Mesendoderm (in vitro differentiated cells): ENCODE measurements around the gene MRPL16.

Experiments used
- DNase-seq: peaks from one replicate; pipeline ENCODE4 v3.0.0; 2013
- H2AK5ac ChIP-seq: 2 replicates; pipeline ENCODE4 v1.6.1; 2013; ENCODE audit warnings: low read length, inconsistent platforms
- H2BK120ac ChIP-seq: 2 replicates; pipeline ENCODE4 v1.6.1; 2013; ENCODE audit warnings: low read depth, mild to moderate bottlenecking, low read length, moderate library complexity, mixed read lengths
- H2BK15ac ChIP-seq: replicated peaks from 2 replicates; pipeline ENCODE4 v1.6.1; 2013; ENCODE audit warnings: low read depth, mild to moderate bottlenecking, moderate library complexity
- H2BK5ac ChIP-seq: 2 replicates; pipeline ENCODE4 v1.6.1; 2013; ENCODE audit warnings: low read length, inconsistent platforms
- H3K18ac ChIP-seq: 2 replicates; pipeline ENCODE4 v1.6.1; 2013; ENCODE audit warnings: mild to moderate bottlenecking, low read length, mixed read lengths
- H3K23ac ChIP-seq: one replicate; pipeline ENCODE4 v1.6.1; 2013; ENCODE audit warnings: low read length
- H3K27ac ChIP-seq: 2 replicates; pipeline ENCODE4 v1.5.1; 2013; ENCODE audit warnings: low read depth, mild to moderate bottlenecking, inconsistent platforms, low read length, moderate library complexity
- H3K27me3 ChIP-seq: 2 replicates; pipeline ENCODE4 v1.6.1; 2013; ENCODE audit warnings: low read length, control low read depth, mild to moderate bottlenecking, inconsistent platforms; ENCODE audit not compliant: insufficient read depth, poor library complexity
- H3K36me3 ChIP-seq: 2 replicates; pipeline ENCODE4 v1.6.1; 2013; ENCODE audit warnings: low read length, inconsistent platforms; ENCODE audit not compliant: control insufficient read depth, insufficient read depth
- H3K4ac ChIP-seq: one replicate; pipeline ENCODE4 v1.6.1; 2013; ENCODE audit warnings: low read depth, mild to moderate bottlenecking, low read length, moderate library complexity
- H3K4me1 ChIP-seq: 2 replicates; pipeline ENCODE4 v1.6.1; 2013; ENCODE audit warnings: low read depth, low read length, inconsistent platforms; ENCODE audit not compliant: control insufficient read depth
- H3K4me2 ChIP-seq: 2 replicates; pipeline ENCODE4 v1.6.1; 2013; ENCODE audit warnings: low read length
- H3K4me3 ChIP-seq: 2 replicates; pipeline ENCODE4 v1.5.1; 2013; ENCODE audit warnings: mild to moderate bottlenecking, low read length
- H3K56ac ChIP-seq: one replicate; pipeline ENCODE4 v1.6.1; 2013; ENCODE audit warnings: low read length
- H3K79me1 ChIP-seq: 2 replicates; pipeline ENCODE4 v1.6.1; 2013; ENCODE audit warnings: low read length, inconsistent platforms
- H3K79me2 ChIP-seq: 2 replicates; pipeline ENCODE4 v1.6.1; 2013; ENCODE audit warnings: mild to moderate bottlenecking, low read length; ENCODE audit not compliant: control insufficient read depth, insufficient read depth
- H3K9ac ChIP-seq: 2 replicates; pipeline ENCODE4 v1.6.1; 2013; ENCODE audit warnings: low read length, inconsistent platforms
- H4K5ac ChIP-seq: one replicate; pipeline ENCODE4 v1.6.1; 2013; ENCODE audit warnings: low read length
- H4K8ac ChIP-seq: one replicate; pipeline ENCODE4 v1.6.1; 2013; ENCODE audit warnings: low read depth, mild to moderate bottlenecking, control low read depth, low read length, moderate library complexity
- WGBS: extraction: QIAGEN DNeasy Blood & Tissue Kit; methylation state at CpG from one replicate; pipeline ENCODE4 v1.1.7; 2013; ENCODE audit warnings: low lambda C conversion rate, missing lambda C conversion rate; ENCODE audit not compliant: insufficient coverage; ENCODE audit errors: extremely low coverage; 5-methylcytosine and 5-hydroxymethylcytosine counted together

The MRPL16 gene

DNA sequence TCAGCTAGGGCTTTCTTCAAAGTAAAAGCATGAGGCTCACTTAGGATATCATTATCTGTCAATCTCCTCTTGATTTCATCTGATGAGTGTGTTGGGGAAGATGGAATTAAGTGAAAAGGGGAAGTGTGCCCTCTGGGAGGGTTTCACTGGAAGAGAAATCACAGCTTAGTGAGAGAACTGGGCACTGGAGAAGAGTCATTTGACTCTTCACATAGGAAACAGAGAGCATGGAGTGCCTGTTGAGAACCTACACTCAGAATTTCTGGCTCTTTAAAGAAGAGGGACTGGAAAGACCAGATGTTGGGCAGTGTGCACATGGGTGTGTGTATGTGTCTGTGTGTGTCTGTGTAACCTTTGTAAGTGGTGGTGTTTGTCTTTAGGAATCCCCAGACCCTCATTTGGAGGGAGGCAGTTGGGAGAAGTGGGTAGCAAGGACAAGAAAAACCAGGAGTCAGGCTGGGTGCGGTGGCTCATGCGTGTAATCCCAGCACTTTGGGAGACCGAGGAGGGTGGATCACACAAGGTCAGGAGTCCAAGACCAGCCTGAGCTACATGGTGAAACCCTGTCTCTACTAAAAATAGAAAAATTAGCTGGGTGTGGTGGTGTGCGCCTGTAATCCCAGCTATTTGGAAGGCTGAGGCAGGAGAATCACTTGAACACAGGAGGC lies 45.4 kb downstream of the MRPL16 start:
- H4K8ac ChIP-seq: no peak overlapping the region
- WGBS: no CpG with 5 or more reads among the region's 4 CpGs

GRCh38 chr11:59761993-59762392 lies 48.6 kb downstream of the MRPL16 start:
- Histone ChIP-seq H3K4me2 (no peak overlapping the region), H3K79me2 (peaks cover 54% of the 10 kb centered on the region), H4K5ac (no peak overlapping the region), H3K4me1 (peaks cover 2% of the 10 kb centered on the region), H3K4me3 (no peak overlapping the region), H3K27ac (no peak overlapping the region), H3K4ac (no peak overlapping the region), H3K23ac (no peak overlapping the region), H2BK120ac (no peak overlapping the region), H2BK15ac (no peak overlapping the region), H3K27me3 (no peaks in the 10 kb centered on the region), H4K8ac (no peak overlapping the region), H2BK5ac (no peak overlapping the region), H3K56ac (no peak overlapping the region), H3K79me1 (peaks cover 46% of the 10 kb centered on the region), H3K36me3 (no peaks in the 10 kb centered on the region), H3K18ac (no peak overlapping the region), H3K9ac (no peak overlapping the region), H2AK5ac (no peak overlapping the region)
- WGBS: no CpG with 5 or more reads among the region's 6 CpGs
- no peak for DNase-seq

More for the DNA sequence above, 45.4 kb downstream of the MRPL16 start:
- Histone ChIP-seq H2BK15ac (no peak overlapping the region), H3K79me2 (peaks cover 50% of the 10 kb centered on the region), H3K4me3 (no peak overlapping the region), H3K27me3 (no peaks in the 10 kb centered on the region), H2AK5ac (no peak overlapping the region), H4K5ac (no peak overlapping the region), H3K23ac (no peak overlapping the region), H3K4me2 (no peak overlapping the region), H3K18ac (no peak overlapping the region), H3K56ac (no peak overlapping the region), H3K4ac (no peak overlapping the region), H2BK120ac (no peak overlapping the region), H2BK5ac (no peak overlapping the region), H3K36me3 (no peaks in the 10 kb centered on the region), H3K27ac (no peak overlapping the region), H3K79me1 (peaks cover 54% of the 10 kb centered on the region), H3K4me1 (peaks cover 2% of the 10 kb centered on the region), H3K9ac (no peak overlapping the region)
- DNase-seq: no peak

DNA sequence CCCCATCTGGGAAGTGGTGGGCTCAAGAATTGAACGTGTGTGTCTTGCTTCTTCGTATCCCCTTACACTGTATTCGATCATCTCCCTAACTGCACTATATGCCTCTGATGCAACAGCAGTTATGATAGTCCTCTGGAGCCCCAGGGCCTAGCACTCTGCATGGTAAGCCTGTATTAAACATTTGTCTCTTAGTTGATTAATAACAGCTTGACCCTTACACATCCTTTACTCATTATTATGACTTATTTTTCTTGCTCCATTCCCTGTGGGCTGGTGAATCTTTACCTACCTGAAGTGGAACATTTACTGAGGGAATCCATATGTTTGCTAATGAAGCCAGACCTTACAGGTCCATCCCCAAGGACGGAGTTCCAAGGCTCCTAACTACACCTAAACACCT lies 49.8 kb downstream of the MRPL16 start:
- no peak overlapping the region for H2BK120ac ChIP-seq
- peaks cover 5% of the 10 kb centered on the region for H3K4me1 ChIP-seq
- peaks cover 47% of the 10 kb centered on the region for H3K79me1 ChIP-seq
- H3K9ac ChIP-seq: no peak overlapping the region
- no CpG with 5 or more reads among the region's 4 CpGs for WGBS
- no peak overlapping the region for H3K4me3 ChIP-seq
- no peak overlapping the region for H3K23ac ChIP-seq
- H3K4me2 ChIP-seq: no peak overlapping the region
- peaks cover 61% of the 10 kb centered on the region for H3K79me2 ChIP-seq
- H3K18ac ChIP-seq: no peak overlapping the region
- no peak overlapping the region for H2BK5ac ChIP-seq
- no peak overlapping the region for H3K4ac ChIP-seq
- no peak for DNase-seq
- no peaks in the 10 kb centered on the region for H3K36me3 ChIP-seq
- no peak overlapping the region for H2BK15ac ChIP-seq
- no peak overlapping the region for H4K8ac ChIP-seq
- no peaks in the 10 kb centered on the region for H3K27me3 ChIP-seq
- H4K5ac ChIP-seq: no peak overlapping the region
- no peak overlapping the region for H3K56ac ChIP-seq
- no peak overlapping the region for H2AK5ac ChIP-seq
- H3K27ac ChIP-seq: no peak overlapping the region

DNA sequence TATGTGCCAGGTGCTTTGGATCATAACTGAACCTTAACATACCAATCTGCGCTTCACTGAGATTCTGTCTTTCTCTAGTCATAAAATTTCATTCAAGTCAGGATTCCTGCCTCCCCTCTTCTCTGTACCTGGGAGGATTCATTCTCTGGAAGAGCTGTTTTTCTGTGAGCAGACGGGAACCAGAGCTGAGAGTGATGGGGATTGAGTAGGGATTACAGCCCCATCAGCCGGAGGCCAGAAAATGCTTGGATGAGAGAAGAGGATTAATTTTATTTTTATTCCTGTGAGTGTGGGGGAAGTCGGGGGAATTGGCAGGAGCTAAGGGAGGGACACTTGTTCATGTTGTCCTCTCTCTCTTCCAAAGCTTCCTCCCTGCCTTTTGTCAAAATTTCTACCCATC lies 50.7 kb downstream of the MRPL16 start:
- no CpG with 5 or more reads among the region's 4 CpGs for WGBS
- Histone ChIP-seq H3K23ac (no peak overlapping the region), H2BK120ac (no peak overlapping the region), H3K79me1 (peaks cover 44% of the 10 kb centered on the region), H3K27ac (no peak overlapping the region), H3K4me2 (no peak overlapping the region), H3K4me3 (no peak overlapping the region), H3K9ac (no peak overlapping the region), H4K5ac (no peak overlapping the region), H3K27me3 (no peaks in the 10 kb centered on the region), H4K8ac (no peak overlapping the region), H3K79me2 (peaks cover 59% of the 10 kb centered on the region), H2BK15ac (no peak overlapping the region), H2AK5ac (no peak overlapping the region), H2BK5ac (no peak overlapping the region), H3K56ac (no peak overlapping the region), H3K4ac (no peak overlapping the region), H3K4me1 (peaks cover 5% of the 10 kb centered on the region), H3K36me3 (no peaks in the 10 kb centered on the region), H3K18ac (no peak overlapping the region)
- DNase-seq: no peak

DNA sequence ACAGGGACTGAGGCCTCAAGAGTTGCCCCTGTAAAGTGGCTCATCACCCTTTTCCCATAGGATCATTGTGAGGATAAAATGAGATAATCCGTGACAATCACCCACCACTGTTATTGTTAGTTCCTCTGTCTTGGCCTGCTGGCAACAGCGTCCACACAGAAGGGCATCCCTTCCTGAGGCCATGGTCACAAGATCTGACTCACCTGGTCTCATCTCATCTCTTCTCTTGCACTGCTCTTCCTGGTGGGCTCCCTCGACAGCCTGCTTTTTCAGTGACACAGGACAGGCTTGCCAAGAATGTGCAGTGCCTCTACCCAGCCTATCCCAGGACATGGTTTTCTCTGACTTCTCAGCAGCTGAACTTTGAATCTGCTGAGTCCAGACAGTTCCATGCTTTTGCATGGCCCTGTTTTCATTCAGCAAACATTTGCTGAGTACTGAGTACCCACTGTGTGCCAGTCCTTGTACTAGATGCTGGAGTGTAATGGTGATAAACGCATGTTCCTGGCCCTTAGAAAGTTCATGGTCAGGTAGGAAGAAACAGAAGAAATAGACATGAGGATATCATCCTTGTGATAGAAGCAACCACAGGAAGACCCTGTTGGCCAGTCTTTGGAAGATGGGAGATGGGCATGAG lies 52.1 kb downstream of the MRPL16 start:
- H3K27ac ChIP-seq: no peak overlapping the region
- peaks cover 59% of the 10 kb centered on the region for H3K79me2 ChIP-seq
- no peak for DNase-seq
- H3K4me1 ChIP-seq: peaks cover 5% of the 10 kb centered on the region
- WGBS: no CpG with 5 or more reads among the region's 4 CpGs
- H2BK120ac ChIP-seq: no peak overlapping the region
- H3K79me1 ChIP-seq: peaks cover 44% of the 10 kb centered on the region
- H3K27me3 ChIP-seq: no peaks in the 10 kb centered on the region
- no peak overlapping the region for H2BK5ac ChIP-seq
- no peak overlapping the region for H3K4me3 ChIP-seq
- no peak overlapping the region for H3K9ac ChIP-seq
- H3K4ac ChIP-seq: no peak overlapping the region
- no peaks in the 10 kb centered on the region for H3K36me3 ChIP-seq
- no peak overlapping the region for H3K56ac ChIP-seq
- H4K5ac ChIP-seq: no peak overlapping the region
- H3K23ac ChIP-seq: no peak overlapping the region
- no peak overlapping the region for H3K18ac ChIP-seq
- no peak overlapping the region for H3K4me2 ChIP-seq
- no peak overlapping the region for H2BK15ac ChIP-seq
- H4K8ac ChIP-seq: no peak overlapping the region
- no peak overlapping the region for H2AK5ac ChIP-seq
